AG09319 (cell line): ENCODE results near the gene GLIS1.

Experiments used
- DNase-seq: peaks from one replicate; pipeline ENCODE4 v3.0.0-alpha.2; 2010; ENCODE audit warnings: low read depth; ENCODE audit errors: extremely low read depth
- CTCF ChIP-seq: IDR thresholded peaks from 2 replicates; pipeline ENCODE4 v1.5.1; 2011; ENCODE audit warnings: low read depth, mild to moderate bottlenecking, inconsistent platforms, low read length, moderate library complexity

The GLIS1 gene

GRCh38 chr1:53499257-53500203 lies 239.4 kb downstream of the GLIS1 start:
- TF ChIP-seq CTCF, result no peak
- DNase-seq, result no peak

GRCh38 chr1:53498555-53499131 lies 240.3 kb downstream of the GLIS1 start:
- DNase-seq, result peak; percentile 8
- TF ChIP-seq CTCF, result no peak

GRCh38 chr1:53495633-53496345 lies 243.2 kb downstream of the GLIS1 start:
- DNase-seq, result no peak
- TF ChIP-seq CTCF, result no peak

- TF ChIP-seq CTCF, result no peak
- DNase-seq, result no peak
Measured at GRCh38 chr1:53490351-53490750, 248.6 kb downstream of the GLIS1 start.

- DNase-seq, result no peak
- TF ChIP-seq CTCF, result no peak
Measured at GRCh38 chr1:53486395-53487026, 252.5 kb downstream of the GLIS1 start.

- DNase-seq, result peak; percentile 44
- TF ChIP-seq CTCF, result peak; percentile 93
Measured at GRCh38 chr1:53485478-53486394, 253.2 kb downstream of the GLIS1 start.
